ENCODE results near the gene BIN2.
A peak's percentile ranks its signal among the peaks of the same experiment; 100 is the strongest.
"Not testable (repeated sequence)": the region's sequence is repeated elsewhere in the genome, so short reads cannot be mapped to it uniquely, and the experiment has no call there.

Gene BIN2

DNA sequence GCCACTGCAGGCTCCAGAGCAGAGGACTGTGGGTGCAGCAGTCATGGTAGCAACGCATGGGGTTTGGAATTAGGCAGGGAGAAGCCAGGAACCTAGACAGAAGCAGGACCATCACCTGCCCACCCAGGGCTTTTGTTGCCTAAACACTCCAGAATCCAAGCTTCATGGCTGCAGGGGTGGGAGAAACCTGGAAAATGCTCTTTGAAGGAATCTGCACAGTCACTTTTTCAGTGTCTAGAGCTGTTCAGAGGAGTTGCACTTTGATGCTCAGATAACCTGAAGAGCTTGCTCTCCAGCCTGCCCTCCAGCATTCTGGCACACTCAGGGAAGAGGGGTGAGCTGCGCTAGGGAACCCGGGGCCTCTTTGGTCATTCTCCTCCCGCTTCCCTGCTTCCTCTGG, 24.1 kb upstream of the BIN2 start:
- FAIRE-seq (no peak), DNase-seq (ENCODE audit: insufficient read length, low spot score) (no peak)
- TF ChIP-seq POU2F2 (IDR thresholded peaks at IDR 0.05; ENCODE audit: low read depth, low read length) (no peak), PAX5 (IDR thresholded peaks at IDR 0.05; ENCODE audit: insufficient read depth, low read length, severe bottlenecking) (no peak), POLR2AphosphoS5 (IDR thresholded peaks at IDR 0.05; ENCODE audit: low read depth, low read length) (no peak), TAF1 (IDR thresholded peaks at IDR 0.05; ENCODE audit: low read depth, low read length) (no peak), SPI1 (IDR thresholded peaks at IDR 0.05; ENCODE audit: low read depth, low read length) (no peak), POLR2A (IDR thresholded peaks at IDR 0.05; ENCODE audit: low read depth, low read length) (no peak)

DNA sequence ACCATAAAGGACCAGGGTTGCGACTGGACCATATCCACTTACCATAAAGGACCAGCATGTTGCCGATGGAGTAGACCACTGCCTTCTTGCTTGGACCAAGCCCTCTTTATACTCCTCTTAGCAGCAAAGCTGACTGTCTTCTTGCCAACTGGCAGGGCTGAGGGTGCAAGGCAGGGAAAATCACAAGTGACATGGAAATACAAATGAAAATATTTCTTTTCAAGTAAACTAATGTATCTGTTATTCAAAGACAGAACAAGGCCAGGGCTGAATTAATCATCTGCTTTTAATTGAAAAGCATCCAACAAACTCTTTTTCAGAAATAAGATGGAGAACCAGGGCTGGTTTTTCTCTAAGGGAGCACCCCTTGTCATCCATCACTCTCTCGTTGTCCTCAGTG, 22.6 kb upstream of the BIN2 start, which contains the start of gene CELA1:
Gene CELA1, minus strand, starts transcription at position 99 of the 400 bp plus-strand sequence. Its CDS starts 41 bp downstream, at position 58.
- TF ChIP-seq POLR2A (IDR thresholded peaks at IDR 0.05; ENCODE audit: low read depth, low read length) (no peak), PAX5 (IDR thresholded peaks at IDR 0.05; ENCODE audit: insufficient read depth, low read length, severe bottlenecking) (no peak), SPI1 (IDR thresholded peaks at IDR 0.05; ENCODE audit: low read depth, low read length) (no peak), TAF1 (IDR thresholded peaks at IDR 0.05; ENCODE audit: low read depth, low read length) (no peak), POLR2AphosphoS5 (IDR thresholded peaks at IDR 0.05; ENCODE audit: low read depth, low read length) (no peak), POU2F2 (IDR thresholded peaks at IDR 0.05; ENCODE audit: low read depth, low read length) (no peak)
- no peak for DNase-seq (ENCODE audit: insufficient read length, low spot score)
- no peak for FAIRE-seq

DNA sequence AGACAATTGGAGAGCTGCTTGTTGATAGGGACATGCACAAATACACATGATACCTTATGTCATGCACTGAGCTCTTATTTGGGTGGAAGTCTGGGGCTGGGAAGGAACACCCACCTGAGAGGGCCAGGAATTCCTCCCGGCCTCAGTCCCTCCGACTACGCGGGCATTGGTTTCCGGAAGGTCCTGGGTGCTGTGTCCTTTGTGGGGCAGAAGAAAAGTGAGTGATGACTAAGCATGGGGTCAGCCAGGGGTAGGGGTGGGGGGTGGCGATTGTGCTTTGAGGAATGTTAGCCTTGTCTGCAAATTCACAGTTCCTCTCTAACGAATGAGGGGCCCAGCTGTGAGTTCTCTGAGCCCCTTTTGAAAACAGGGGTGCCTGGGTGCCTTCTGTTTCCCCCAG, 21.7 kb upstream of the BIN2 start:
- FAIRE-seq = no peak
- no peak for DNase-seq (ENCODE audit: insufficient read length, low spot score)
- TF ChIP-seq TAF1 (IDR thresholded peaks at IDR 0.05; ENCODE audit: low read depth, low read length) (no peak), PAX5 (IDR thresholded peaks at IDR 0.05; ENCODE audit: insufficient read depth, low read length, severe bottlenecking) (no peak), SPI1 (IDR thresholded peaks at IDR 0.05; ENCODE audit: low read depth, low read length) (no peak), POLR2AphosphoS5 (IDR thresholded peaks at IDR 0.05; ENCODE audit: low read depth, low read length) (no peak), POU2F2 (IDR thresholded peaks at IDR 0.05; ENCODE audit: low read depth, low read length) (no peak), POLR2A (IDR thresholded peaks at IDR 0.05; ENCODE audit: low read depth, low read length) (no peak)

DNA sequence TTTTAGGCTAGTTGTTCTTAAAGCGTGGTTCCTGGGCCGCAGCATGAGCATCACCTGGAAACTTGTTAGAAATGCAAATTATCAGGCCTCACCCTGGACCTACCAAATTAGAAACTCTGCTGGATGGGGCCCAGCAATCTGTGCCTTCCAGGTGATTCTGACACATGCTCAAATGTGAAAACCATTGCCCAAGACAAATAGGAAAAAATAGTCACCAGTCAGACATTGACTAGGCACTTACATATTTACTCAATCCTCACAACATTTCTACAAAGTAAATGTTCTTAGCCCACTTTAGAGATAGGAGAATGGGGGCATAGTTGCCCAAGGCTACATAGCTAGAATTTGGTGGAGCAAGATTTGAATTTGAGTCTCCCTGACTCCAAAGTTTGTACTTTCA, 19.2 kb upstream of the BIN2 start:
- no peak for DNase-seq (ENCODE audit: insufficient read length, low spot score)
- TF ChIP-seq POU2F2 (IDR thresholded peaks at IDR 0.05; ENCODE audit: low read depth, low read length) (no peak), POLR2AphosphoS5 (IDR thresholded peaks at IDR 0.05; ENCODE audit: low read depth, low read length) (no peak)
- no peak for FAIRE-seq

DNA sequence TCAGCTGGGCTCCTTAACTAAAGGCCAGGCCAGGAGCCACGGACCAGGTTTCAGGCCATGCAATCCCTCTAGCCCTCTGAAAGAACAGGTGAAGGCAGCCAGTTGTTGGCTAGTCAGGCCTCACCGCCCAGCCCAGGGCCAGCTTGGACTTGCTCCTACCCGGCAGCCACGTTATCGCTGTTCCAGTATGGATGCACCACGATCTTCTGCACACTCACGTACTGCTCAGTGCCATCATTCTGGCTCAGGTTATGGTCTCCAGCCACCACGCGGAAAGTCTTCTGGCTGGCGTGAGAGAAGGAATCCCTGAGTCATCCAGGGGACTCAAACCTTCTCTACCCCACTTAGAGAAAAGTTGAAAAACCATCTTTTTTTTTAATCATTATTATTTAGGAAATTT, 18.4 kb upstream of the BIN2 start:
- FAIRE-seq = peak; percentile 69
- TF ChIP-seq POLR2AphosphoS5 (IDR thresholded peaks at IDR 0.05; ENCODE audit: low read depth, low read length) (no peak), PAX5 (IDR thresholded peaks at IDR 0.05; ENCODE audit: insufficient read depth, low read length, severe bottlenecking) (no peak), TAF1 (IDR thresholded peaks at IDR 0.05; ENCODE audit: low read depth, low read length) (no peak), SPI1 (IDR thresholded peaks at IDR 0.05; ENCODE audit: low read depth, low read length) (no peak), POLR2A (IDR thresholded peaks at IDR 0.05; ENCODE audit: low read depth, low read length) (no peak), POU2F2 (IDR thresholded peaks at IDR 0.05; ENCODE audit: low read depth, low read length) (no peak)

DNA sequence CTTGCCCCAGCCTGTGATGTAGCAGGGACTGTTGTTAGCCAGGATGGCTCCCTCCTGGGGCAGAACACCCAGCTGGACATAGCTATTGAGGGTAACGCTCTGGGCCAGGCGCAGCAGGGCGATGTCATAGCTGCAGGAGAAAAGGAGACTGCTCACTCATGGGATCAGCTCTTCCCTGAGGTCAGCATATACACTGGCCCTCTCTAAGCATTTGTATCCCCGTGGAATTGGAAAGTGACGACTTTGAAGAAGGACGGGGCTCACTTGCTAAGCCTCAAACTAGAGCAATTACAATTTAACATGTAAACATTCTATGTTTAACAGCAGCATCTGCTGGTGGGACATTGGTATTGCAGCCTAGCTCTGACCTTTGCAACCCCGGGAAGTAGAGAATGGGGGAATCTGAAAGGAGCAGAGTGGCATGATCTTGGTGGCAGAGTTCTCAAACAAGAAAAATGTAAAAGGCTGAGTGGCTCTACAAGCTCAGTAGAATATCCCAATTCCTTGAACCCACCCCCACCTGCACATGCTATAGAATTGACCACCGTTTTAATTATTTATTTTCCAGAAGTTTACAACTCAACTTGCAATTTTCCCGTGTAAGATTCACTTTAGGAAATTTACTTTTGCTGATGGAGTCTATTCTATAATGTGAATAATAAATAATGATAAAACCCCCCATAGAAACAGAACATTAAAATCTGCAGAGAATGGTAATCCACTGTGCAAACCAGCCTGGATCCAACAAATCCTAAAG, 17.5 kb upstream of the BIN2 start:
- DNase-seq (ENCODE audit: insufficient read length, low spot score) (no peak), FAIRE-seq (peak; percentile 85)
- no peak for TF ChIP-seq POU2F2 (IDR thresholded peaks at IDR 0.05; ENCODE audit: low read depth, low read length)
- TF ChIP-seq TAF1 (IDR thresholded peaks at IDR 0.05; ENCODE audit: low read depth, low read length) = no peak
- no peak for TF ChIP-seq SPI1 (IDR thresholded peaks at IDR 0.05; ENCODE audit: low read depth, low read length)
- TF ChIP-seq PAX5 (IDR thresholded peaks at IDR 0.05; ENCODE audit: insufficient read depth, low read length, severe bottlenecking) = no peak
- no peak for TF ChIP-seq POLR2A (IDR thresholded peaks at IDR 0.05; ENCODE audit: low read depth, low read length)
- TF ChIP-seq POLR2AphosphoS5 (IDR thresholded peaks at IDR 0.05; ENCODE audit: low read depth, low read length) = no peak

More for the DNA sequence above, 18.4 kb upstream of the BIN2 start:
- DNase-seq (ENCODE audit: insufficient read length, low spot score) = no peak

DNA sequence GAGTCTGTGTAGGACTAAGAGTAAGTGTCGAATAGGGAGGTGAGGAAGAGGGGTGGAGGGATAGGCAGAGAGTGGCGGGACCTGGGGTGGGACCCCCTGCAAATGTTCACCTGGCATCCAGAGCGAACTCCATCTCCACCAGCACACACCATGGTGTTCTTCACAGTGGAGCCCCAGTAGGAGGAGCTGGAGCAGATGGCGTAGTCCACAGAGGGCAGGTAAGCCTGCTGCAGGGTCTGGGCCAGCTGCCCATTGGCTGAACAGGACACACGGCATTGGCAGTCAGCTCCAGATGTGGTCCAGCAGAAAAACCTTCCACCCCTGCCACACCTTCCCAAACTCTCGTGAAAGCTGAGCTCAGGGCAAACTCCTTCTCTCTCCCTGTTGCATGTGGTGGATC, 15.8 kb upstream of the BIN2 start:
- FAIRE-seq (no peak), DNase-seq (ENCODE audit: insufficient read length, low spot score) (no peak)
- TF ChIP-seq POU2F2 (IDR thresholded peaks at IDR 0.05; ENCODE audit: low read depth, low read length) = no peak

DNA sequence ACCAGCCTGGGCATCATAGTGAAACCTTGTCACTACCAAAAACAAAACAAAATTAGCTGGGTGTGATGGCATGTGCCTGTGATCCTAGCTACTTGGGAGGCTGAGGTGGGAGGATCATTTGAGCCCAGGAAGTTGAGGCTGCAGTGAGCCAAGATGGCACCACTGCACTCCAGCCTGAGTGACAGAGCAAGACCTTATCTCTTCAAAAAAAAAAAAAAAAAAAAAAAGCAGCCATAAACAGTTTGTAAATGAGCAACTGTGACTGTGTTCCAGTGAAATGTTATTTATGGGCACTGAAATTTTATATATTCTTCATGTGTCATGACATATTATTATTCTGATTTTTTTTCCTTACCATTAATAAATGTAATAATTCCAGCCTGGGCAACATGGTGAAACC, 13.4 kb upstream of the BIN2 start:
- not testable (repeated sequence) for DNase-seq (ENCODE audit: insufficient read length, low spot score); FAIRE-seq

DNA sequence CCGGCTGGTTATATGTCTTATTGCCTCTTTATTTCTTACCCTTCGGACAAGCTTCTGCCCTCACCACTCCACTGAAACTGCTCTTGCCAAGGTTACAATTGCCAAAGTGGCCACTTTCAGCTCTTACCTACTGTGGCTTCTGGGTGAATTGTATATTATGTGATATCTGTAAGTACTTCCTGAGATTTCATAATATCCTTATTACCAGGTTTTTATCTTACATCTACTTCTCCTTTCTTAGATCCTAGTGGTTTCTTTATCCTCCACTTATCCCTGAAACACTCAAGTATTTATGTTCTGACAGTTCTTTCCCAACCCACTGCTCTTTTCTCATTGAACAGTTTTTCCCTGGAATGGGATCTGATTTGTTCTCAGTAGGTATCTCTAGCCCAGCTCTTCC, 12.0 kb upstream of the BIN2 start:
- no peak for FAIRE-seq
- DNase-seq (ENCODE audit: insufficient read length, low spot score) = no peak
- no peak for TF ChIP-seq POU2F2 (IDR thresholded peaks at IDR 0.05; ENCODE audit: low read depth, low read length)
- no peak for TF ChIP-seq TAF1 (IDR thresholded peaks at IDR 0.05; ENCODE audit: low read depth, low read length)
- no peak for TF ChIP-seq PAX5 (IDR thresholded peaks at IDR 0.05; ENCODE audit: insufficient read depth, low read length, severe bottlenecking)
- TF ChIP-seq POLR2A (IDR thresholded peaks at IDR 0.05; ENCODE audit: low read depth, low read length) = no peak
- TF ChIP-seq SPI1 (IDR thresholded peaks at IDR 0.05; ENCODE audit: low read depth, low read length) = no peak

DNA sequence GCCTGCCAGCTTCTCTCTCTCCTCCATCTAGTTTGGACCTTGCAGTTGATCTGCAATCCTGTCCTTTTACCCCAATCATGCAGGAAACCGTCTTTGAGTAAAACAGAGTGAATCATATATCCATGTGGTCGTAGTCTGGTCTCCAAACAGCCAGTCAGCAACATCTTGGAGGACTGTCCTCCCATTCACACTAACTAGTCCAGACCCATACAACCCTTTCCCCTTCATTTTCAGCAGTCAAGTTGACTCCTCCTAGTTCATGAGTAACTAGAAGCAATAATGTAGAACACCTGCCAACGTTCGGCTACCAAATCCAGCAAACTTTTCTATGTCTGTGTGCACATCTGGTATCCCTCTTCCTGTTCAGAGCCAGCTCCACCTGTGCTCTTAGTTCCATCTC, 10.8 kb upstream of the BIN2 start:
- TF ChIP-seq TAF1 (IDR thresholded peaks at IDR 0.05; ENCODE audit: low read depth, low read length) = no peak
- no peak for TF ChIP-seq POLR2A (IDR thresholded peaks at IDR 0.05; ENCODE audit: low read depth, low read length)
- no peak for TF ChIP-seq POU2F2 (IDR thresholded peaks at IDR 0.05; ENCODE audit: low read depth, low read length)
- no peak for TF ChIP-seq POLR2AphosphoS5 (IDR thresholded peaks at IDR 0.05; ENCODE audit: low read depth, low read length)
- TF ChIP-seq SPI1 (IDR thresholded peaks at IDR 0.05; ENCODE audit: low read depth, low read length) = no peak
- no peak for TF ChIP-seq PAX5 (IDR thresholded peaks at IDR 0.05; ENCODE audit: insufficient read depth, low read length, severe bottlenecking)
- DNase-seq (ENCODE audit: insufficient read length, low spot score) (no peak), FAIRE-seq (no peak)

Data from GM12891 (cell line).